ENCODE measurements around the gene PFKFB2.

GRCh38 chr1:207058878-207059867, 6.1 kb downstream of the PFKFB2 start:
- TF ChIP-seq CTCF (IDR thresholded peaks at IDR 0.05; ENCODE audit: low read depth, low read length) (no peak), POLR2A (IDR thresholded peaks at IDR 0.05; ENCODE audit: extremely low read depth, insufficient read length) (no peak), MAX (IDR thresholded peaks at IDR 0.05; ENCODE audit: low read depth, low read length) (no peak)

All from NB4 (cell line).